Activated gamma-delta T cell treated with anti-CD3 and anti-CD28 coated beads, Interleukin-2, amount 50 U/mL, for 16 hours (primary cell): ENCODE measurements around the gene TDRD7.

ENCODE experiments used
- DNase-seq: peaks from one replicate; pipeline ENCODE4 v3.0.0-alpha.2; 2020; ENCODE audit warnings: low read depth

The TDRD7 gene

DNA sequence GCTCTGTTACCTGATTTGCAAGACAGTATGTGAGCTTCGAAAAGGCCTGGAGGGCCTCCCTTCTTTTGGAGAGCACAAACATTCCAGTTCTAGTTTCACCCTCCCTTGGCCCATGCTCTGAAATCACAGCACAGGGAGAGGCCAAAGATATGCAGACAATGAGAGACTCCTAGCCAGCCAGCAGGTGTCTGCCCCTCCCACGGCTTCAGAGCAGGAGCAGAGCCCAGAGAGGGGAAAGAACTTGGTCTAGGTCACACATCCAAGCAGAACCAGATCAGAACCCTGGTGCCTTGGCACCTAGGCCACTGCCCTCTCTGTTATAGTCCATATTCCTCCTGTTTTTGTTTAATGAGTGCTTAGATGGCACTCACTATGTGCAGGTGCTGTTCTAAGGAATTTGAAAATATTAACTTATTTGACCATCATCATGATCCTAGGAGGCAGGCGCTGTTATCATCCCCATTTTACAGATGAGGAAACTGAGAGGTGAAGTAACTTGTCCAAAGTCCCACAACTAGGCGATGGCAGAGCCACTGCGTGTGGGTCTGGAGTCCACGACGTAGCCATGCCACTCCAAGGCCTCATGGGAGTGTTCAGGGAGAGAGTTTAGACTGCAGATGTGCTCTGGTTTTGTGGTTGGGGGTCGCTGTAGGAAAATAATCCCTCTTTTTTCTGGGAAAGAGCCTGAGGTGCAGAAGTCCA lies 116.8 kb downstream of the TDRD7 start:
- DNase-seq: no peak

- DNase-seq: no peak
Observed at GRCh38 chr9:97529363-97530076, 117.6 kb downstream of the TDRD7 start.

DNA sequence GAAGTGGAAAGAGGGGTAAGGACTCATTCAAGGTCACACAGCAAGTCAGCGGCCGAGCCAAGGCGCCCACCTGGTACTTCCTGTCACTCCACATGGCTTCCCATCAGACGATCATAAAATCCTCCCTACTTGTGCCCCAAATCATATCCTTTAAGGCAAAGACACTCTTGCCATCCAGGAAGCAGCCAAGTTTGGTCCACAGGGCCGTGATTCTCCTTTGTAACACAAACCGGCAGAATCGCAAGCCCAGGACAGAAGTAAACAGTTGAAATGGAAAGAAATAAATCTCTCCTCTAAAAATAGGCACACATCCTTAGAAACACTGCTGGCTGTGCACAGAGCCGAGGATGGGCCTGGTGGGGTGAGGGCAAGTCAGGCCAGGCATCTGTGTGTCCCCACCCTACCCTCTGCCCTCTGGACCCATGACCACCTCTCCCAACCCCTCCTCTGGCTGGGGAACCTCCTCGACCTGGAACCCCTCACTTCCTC lies 120.0 kb downstream of the TDRD7 start:
- DNase-seq: no peak

DNA sequence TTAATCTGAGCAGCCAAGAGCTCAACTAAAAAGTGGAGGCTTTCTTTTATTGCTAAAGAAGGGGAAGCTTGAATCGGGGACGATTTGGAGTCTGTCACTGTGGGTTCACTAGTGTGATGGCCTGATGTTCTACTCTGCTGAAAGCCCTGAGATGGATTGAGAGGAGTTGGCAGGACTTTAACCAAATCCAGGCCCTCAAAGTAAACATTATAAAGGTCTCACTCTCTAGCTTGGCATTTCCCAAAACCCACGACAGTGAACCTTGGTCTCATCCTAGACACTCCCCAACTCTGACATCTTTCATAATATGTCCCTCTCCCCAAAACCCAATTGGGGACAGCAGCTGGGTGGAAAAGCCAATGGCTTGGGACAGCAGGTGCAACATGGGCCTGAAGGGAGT lies 122.3 kb downstream of the TDRD7 start:
- DNase-seq: no peak

DNA sequence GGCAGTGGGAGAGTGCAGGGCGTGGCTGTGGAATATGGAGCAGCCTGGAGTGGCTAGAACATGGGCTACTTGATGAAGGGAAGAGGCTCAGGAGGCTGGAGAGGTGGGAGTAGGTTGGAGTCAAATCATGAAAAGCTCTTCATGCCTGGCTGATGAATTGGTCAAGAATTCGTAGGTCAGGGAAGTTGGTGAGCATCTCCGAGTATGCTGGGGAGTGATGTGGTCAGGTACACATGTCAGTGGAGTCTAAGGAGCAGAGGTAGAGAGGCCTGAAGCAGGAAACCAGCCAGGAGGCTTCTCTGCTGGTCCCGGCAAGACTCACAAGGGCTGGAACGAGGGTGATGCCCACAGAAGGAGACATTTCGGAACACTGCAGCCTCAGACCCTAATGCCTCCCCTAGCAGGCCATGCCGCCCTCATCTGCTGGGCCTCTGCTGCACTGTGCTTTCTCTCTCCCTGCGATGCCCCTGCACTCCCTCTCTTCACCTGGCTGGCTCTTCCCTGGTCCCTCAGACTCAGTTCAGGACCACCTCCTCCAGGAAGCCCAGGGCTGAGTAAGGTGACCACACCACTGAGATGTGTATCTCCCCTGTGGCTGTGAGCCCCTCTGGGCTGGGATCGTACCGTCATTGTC lies 123.2 kb downstream of the TDRD7 start:
- no peak for DNase-seq

- DNase-seq: no peak
Observed at GRCh38 chr9:97535771-97536170, 123.9 kb downstream of the TDRD7 start.

DNA sequence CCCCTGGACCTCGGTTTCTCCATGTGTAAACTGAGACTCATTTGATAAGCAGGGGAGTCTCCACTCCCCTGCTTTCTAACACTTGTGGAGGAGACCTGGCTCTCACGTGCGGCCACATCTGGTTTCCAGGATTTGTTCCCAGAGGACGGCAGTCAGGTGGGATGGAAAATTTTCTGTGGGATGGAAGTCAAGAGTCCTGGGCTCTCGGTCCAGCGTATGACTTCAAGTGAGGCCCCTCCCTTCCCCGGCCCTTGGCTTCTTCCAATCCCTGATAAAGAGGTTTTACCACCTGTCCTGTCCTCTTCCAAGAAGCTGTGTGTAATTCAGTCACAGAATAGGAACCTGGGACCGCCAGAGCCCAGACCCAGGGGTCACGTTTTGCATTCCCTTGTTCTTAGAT lies 124.6 kb downstream of the TDRD7 start:
- DNase-seq: no peak

GRCh38 chr9:97543561-97543960 lies 131.7 kb downstream of the TDRD7 start:
- no peak for DNase-seq

DNA sequence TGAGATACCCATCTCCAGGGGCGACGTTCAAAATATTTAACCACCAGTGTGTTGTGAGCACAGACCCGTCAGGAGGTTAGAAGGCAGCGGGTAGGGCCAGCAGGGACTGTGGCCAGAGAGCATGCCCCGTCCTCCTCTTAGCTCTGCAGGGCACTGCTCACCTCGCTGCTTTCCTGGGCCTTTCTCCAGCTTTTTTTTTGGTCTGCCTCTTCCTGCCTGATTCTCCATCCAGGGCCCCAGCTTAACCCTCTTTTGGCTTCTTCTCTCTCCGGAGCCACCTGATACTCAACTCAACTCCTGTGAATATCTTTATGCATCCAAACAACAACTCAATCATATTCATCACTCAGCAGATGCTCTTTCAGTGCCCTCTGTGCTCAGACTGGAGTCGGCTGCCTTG lies 133.6 kb downstream of the TDRD7 start:
- DNase-seq: no peak
